HL-60 (cell line): ENCODE measurements around the gene TIMM44.

Experiments used
- CTCF ChIP-seq: IDR thresholded peaks from one replicate; pipeline ENCODE4 v1.5.1; 2011; ENCODE audit warnings: low read length, control low read depth, inconsistent platforms; ENCODE audit not compliant: insufficient read depth
- POLR2AphosphoS5 ChIP-seq: IDR thresholded peaks from 2 replicates; pipeline ENCODE4 v1.6.1; 2012; ENCODE audit warnings: low read depth
- REST ChIP-seq: IDR thresholded peaks from 2 replicates; pipeline ENCODE4 v1.6.1; 2012; ENCODE audit warnings: low read depth; ENCODE audit not compliant: insufficient replicate concordance

GRCh38 chr19:7985481-7985911 lies 42.0 kb upstream of the TIMM44 start:
- TF ChIP-seq POLR2AphosphoS5 = no peak
- no peak for TF ChIP-seq CTCF
- TF ChIP-seq REST = no peak
